OCI-M2 (cell line): ENCODE measurements around the gene L3MBTL4.

Experiments
- DNase-seq: peaks from one replicate; lab custom pipeline; 2025; ENCODE audit not compliant: unreplicated experiment; lab: John Stamatoyannopoulos, UW

L3MBTL4 gene

GRCh38 chr18:6257950-6258349 lies 156.8 kb downstream of the L3MBTL4 start:
- DNase-seq, result no peak

GRCh38 chr18:6256521-6256920 lies 158.2 kb downstream of the L3MBTL4 start:
- no peak for DNase-seq

GRCh38 chr18:6255886-6256285 lies 158.8 kb downstream of the L3MBTL4 start:
- no peak for DNase-seq

- no peak for DNase-seq
These were observed 159.5 kb downstream of the L3MBTL4 start for GRCh38 chr18:6255116-6255705.

- DNase-seq, result no peak
These were observed 160.3 kb downstream of the L3MBTL4 start for GRCh38 chr18:6254456-6254855.

DNA sequence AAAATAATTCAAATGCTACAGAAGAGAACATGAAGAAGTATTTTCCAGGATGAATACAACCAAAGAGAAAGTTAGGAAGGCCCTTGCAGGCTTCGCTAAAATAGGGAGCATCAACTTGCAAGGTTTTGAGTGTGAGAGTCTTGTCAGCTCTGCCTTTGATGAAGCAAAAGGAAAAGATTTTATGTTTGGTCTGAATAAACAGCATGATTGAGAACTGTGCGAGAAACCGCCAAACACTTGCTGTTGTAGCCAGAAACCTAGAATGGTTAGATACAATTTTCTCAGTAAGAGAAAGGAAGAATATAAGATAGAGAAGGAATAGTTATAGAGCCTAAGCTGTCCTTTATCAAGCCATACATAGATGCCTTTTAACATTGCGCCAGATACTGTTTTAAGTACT lies 163.6 kb downstream of the L3MBTL4 start:
- no peak for DNase-seq

GRCh38 chr18:6249788-6250187 lies 164.9 kb downstream of the L3MBTL4 start:
- DNase-seq, result no peak

DNA sequence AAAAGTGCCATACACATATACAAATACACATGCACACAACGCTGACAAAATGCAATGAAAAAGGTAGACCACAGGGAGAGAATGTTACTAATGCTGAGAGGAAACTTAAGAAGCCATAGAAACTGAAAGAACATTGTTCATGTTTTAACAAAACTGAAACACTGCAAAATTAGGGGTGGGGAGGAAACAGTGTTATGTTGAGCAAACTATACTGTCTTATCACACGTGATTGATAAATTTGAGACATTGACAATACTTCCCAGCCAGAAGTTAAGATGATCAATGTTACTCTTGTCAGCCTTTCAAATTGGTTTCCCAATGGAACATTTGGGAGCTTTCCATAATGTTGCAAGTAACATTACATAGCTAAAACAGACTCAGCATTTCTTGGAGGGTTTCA lies 165.5 kb downstream of the L3MBTL4 start:
- DNase-seq, result no peak

DNA sequence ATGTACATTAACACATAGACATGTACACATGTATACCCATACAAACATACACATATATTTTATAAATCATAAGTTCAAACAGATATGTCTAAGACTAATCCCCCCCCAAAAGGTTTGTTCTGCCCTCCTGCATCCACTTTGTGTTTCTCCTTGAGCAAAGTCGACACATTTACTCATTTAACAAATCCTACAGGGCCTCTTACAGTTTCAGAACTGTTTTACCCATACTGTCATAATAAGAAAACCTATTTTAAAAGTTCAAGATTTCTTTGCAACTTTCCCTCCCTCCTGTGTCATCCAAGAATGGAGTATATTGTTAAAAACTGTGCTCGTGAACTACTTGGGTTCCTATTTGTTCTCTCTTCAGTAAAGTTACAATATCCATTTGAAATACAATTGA lies 166.7 kb downstream of the L3MBTL4 start:
- no peak for DNase-seq

DNA sequence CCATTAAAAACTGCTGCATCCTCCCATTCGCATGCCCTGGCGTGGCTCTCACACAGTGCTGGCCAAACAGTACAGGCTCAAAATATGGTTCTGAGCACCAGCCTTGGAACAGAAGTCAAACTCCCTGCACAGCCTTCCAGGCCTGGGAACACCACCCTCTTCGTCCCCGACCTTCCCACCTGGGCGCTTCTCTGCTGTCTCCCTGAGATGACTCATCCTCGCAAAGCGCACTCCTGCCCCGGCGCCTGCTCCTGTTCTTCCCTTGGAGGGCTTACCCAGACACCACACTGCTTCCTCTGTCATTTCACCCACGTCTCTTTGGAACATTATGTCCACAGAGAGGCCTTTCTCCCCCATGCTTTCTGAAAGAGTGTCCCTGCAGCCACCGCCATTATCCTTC lies 172.7 kb downstream of the L3MBTL4 start:
- DNase-seq, result no peak

GRCh38 chr18:6239716-6240115 lies 175.0 kb downstream of the L3MBTL4 start:
- no peak for DNase-seq

- DNase-seq, result no peak
These were observed 178.5 kb downstream of the L3MBTL4 start for GRCh38 chr18:6236258-6236657.

DNA sequence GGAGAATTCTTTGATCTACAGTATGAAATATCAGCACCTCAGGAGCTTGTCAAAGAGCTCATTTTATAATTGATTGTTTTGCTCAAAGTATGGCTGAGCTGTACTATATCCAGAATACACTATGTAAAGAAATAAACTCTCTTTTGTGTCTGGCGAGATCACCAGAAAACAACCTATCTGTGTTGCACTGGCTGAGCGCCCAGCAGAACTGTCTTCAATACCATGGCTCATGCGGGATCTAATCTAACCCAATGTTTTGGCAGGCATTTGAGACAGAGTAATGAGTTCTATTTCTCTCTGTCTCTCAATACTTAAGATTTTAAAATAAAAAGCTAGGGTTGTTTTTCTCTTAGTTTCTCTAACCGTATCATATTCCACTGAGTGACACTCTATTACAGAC lies 192.4 kb downstream of the L3MBTL4 start:
- DNase-seq, result no peak

DNA sequence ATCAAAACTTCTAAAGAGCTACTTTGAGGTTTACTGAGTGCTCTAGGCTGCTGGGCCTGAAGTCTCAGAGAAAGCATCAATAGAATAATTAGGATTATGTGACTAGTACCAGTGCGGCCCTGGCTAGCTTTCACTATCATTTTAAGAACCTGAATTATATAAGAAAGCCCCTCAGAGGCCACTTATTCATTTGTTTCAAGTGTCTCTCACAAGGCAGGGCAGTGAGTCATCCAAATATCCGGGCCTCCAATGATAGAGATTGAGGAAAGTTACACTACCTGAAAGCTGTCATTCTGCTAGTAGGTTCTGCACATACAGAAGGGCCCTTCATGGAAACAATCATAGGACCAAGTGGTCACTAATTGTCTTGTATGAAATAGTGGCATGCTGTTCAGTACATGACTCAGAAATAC lies 193.1 kb downstream of the L3MBTL4 start:
- DNase-seq, result no peak

DNA sequence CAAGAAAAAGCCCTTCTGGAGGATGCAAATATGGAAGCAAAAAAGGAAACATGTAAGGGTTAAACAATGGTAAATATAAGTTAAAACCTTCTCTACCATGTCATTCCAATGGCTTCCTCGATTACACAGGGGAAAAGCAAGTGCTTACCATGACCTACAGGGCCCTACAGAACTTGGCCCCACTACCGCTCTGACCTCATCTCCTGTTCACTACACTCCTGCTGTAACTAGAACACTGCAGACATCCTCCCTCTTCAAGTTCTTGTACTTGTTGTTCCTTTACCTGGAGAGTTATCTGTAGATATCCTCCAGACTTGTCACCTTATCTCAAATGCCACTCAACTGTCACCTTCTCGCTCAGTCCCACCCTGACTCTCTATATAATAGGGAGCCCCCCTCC lies 194.6 kb downstream of the L3MBTL4 start:
- DNase-seq, result no peak

GRCh38 chr18:6219116-6219717 lies 195.5 kb downstream of the L3MBTL4 start:
- no peak for DNase-seq

GRCh38 chr18:6215888-6216287 lies 198.8 kb downstream of the L3MBTL4 start:
- no peak for DNase-seq

DNA sequence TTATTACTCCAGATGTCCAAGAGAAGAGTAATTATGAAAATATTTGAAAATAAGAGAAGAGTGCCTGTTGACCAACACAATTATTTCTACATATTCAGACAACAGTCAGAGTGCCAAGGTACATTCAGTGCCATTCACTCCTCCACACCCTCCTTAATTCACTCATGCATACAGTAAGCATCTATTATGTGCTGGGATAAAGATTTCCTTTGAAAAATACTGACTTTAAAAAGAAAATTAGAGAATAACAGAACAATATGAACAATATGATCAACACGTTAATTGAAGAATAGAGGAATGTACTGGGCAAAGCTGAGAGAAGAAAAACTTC lies 203.6 kb downstream of the L3MBTL4 start:
- DNase-seq, result no peak

DNA sequence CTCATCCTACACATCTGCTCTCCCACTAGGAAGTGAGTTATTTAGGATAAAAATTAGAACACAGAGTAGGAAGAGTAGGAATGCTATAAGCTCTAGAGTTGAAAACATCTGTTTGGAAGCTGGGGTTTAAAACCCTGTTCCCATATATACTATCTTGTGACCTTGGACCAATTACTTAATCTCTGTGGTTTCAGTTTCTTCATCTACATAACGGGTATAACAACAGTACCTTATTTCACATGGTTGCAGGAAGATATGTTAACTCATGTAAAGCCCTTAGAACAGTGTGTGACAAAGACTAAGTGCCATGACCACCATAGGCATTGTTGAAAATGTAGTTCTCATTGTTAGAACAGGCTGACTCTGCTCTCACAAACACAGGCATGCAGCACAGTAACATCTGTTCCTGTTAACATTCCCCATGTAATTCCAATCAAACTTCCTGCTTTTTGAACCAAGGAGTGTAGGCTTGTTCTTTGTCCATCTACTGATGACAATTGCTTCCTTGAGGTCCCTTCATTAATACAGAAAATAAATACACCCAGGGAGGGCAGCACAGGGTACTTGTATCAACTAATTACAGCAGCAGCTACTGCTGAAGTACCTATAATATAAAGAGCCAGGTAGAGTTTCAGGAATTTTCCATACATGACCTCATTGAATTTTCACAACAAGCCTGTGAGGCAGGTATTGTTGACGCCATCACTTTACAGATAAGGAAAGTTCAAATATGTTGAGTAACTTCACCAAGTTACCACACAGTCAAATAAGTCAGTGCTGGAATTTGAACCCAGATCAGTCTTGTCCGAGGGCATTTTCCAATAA lies 204.2 kb downstream of the L3MBTL4 start:
- no peak for DNase-seq

DNA sequence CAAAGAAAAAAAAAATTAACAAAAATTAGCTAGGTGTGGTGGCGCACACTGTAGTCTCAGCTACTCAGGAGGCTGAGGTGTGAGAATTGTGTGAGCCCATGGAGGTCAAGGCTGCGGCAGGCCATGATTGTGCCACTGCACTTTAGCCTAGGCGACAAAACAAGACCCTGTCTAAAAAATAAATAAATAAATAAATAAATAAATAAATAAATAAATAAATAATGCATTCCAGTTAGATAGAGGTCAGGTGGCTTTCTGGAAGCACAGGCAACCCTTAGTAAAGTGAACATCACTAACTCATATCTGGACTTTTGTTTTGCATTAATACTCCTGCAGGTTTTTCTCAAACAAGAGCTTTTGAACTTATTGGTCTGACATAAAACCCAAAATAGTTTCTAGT lies 206.8 kb downstream of the L3MBTL4 start:
- DNase-seq, result no peak

GRCh38 chr18:6207116-6207515 lies 207.6 kb downstream of the L3MBTL4 start:
- no peak for DNase-seq

- DNase-seq, result no peak
These were observed 209.0 kb downstream of the L3MBTL4 start for GRCh38 chr18:6205706-6206105.

- DNase-seq, result no peak
These were observed 210.2 kb downstream of the L3MBTL4 start for GRCh38 chr18:6204476-6204875.
